GM10266 (cell line): ENCODE measurements around the gene MRPL53.

Experiments used
- DNase-seq: peaks from one replicate; pipeline ENCODE4 v3.0.0; 2012; ENCODE audit errors: extremely low spot score
- TF ChIP-seq, protein P1 (sequence below): IDR thresholded peaks from 2 replicates; pipeline ENCODE4 v1.5.1; 2012; ENCODE audit warnings: mild to moderate bottlenecking, low read depth; ENCODE audit not compliant: control insufficient read depth, insufficient read depth; ENCODE audit errors: missing control alignments

The MRPL53 gene

DNA sequence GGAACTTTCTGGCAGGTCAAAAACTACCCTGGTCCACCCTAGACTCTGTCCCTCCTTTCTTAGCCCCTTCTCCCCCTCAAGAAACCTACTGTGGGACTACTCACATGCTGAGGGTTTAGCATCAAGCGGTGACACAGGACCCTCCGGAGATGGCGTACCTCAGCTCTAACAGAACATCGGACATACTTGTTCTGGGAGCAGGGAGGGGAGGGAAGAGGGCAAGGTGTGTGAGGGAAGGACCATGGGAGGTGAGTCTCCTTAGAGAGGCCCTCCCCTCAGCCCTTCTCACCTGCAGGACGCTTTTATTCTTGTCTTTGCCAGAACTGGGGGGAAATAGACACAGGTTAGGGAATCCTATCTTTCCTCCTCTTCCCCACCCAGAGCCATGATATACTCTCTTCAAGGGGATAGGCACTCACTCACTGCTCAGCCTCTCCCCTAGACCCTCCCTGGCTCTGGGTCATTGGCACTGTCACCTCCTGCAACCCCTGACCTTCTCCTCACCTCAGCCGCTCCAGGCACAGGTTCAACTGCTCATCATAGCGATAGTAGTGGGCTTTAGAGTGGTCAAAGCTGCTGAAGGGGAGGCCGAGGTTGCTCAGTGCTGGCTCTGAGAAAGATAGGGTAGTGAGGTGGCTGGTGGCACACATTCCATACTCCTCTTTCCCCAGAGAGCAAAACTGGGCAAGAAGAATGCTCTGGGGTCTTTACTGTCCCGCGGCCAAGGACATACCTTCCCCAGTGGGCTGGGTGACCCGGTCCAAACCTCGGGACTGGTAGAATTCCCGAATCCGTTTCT is 33.2 kb upstream of the MRPL53 start:
- TF ChIP-seq, protein P1, sequence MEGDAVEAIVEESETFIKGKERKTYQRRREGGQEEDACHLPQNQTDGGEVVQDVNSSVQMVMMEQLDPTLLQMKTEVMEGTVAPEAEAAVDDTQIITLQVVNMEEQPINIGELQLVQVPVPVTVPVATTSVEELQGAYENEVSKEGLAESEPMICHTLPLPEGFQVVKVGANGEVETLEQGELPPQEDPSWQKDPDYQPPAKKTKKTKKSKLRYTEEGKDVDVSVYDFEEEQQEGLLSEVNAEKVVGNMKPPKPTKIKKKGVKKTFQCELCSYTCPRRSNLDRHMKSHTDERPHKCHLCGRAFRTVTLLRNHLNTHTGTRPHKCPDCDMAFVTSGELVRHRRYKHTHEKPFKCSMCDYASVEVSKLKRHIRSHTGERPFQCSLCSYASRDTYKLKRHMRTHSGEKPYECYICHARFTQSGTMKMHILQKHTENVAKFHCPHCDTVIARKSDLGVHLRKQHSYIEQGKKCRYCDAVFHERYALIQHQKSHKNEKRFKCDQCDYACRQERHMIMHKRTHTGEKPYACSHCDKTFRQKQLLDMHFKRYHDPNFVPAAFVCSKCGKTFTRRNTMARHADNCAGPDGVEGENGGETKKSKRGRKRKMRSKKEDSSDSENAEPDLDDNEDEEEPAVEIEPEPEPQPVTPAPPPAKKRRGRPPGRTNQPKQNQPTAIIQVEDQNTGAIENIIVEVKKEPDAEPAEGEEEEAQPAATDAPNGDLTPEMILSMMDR = no peak
- DNase-seq = no peak

DNA sequence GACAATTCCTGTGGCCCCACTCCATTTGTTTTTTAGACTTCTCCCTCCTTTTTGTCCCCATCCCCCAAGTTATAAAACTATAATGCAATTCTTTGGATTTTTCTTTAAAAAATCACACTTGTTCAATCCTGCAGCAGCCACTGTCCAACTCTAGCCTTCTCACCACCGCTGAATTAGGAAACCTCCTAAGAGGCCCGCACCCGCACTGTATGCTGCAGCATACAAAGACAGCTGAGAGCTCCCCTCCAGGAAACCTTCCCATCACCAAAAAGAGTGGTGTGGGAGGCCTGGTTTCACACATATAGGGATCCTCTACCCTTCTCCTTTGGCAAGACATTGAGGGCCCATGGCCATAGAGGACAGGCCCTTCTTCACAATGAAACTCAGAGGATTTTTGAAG is 32.1 kb upstream of the MRPL53 start:
- TF ChIP-seq, protein P1 = no peak

DNA sequence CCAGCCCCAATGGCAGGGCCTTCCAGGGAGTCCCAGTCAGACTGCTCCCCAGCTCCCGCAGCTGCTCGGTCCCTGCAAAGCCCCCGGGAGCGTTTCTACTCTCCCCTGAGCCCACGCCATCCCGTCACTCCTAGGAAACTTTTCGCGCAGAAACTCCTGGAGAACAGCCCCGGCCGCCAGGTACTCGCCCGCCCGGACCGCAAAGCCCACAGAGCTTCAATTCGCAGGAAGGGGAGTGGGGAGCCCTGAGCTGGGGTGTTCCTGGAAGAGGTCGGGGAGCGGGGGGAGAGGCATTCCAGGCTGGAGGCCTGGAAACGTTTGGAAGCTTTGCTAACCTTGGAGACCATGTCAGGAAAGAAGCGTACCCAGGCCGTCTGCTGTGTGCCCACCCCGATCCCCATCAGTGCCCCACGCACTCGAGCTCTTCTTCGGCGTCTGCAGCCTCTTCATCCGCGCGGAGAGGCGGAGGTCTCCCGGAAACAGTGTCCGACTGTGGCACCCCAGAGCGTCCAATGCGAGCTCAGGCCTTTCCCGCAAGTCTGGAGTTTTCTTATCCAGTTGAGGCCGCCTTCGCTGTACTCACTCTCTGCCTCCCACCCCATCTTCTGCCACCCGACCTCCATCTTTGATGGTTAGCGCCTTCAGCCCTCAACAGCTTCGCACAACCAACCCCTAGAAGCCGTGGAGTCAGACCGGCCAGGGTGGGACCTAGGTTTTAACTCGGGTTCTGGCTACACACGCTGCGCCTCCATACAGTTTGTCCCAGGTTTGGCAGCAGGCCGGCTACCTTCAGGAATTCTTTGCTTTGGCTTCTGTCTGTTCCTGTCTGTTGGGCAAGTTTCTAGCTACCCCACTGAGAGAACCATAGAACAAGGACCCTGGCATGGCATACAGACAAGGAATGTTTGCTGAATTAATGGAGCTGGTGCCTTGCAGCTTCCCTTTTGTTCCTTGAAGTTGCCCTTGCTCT is 31.3 kb upstream of the MRPL53 start:
- no peak for DNase-seq
- TF ChIP-seq, protein P1 = no peak

More for the DNA sequence above, 32.1 kb upstream of the MRPL53 start:
- no peak for DNase-seq

DNA sequence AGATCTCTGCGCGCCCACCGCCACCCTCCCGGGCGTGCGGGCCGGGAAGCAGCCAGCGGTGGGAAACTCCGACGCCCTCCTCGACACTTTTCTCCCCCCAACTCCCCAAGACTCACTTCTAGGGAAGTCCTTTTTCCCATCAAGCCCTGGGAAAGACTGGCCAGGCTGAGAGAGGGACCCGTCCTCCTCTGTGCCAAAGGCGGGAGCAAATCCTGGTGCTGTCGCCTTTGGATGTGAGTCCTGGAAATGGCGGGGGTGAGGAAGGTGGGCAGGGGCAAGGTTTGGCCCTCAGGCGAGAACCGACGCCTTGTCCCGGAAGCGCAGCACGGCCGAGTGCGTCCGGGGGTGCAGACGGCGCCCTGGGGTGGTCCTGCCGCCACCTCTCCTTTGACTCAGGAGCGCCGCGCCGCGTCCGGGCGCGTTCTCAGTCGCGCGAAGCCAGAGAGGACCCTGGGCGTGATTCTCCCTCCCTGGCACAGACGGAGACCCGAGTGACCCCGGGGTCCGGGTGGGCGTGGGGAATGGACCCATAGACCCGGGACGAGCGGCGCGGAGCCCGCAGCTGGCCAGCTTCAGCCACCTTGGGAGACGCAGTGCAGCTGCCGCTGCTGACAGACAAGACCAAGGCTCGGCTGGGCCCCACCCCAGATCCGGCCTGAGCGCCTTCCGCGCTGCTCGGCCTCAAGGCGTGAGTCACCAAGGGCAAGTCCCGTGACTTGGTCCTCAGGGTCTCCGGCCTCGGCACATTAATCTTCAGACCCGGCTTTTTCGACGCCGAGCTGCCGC is 30.4 kb upstream of the MRPL53 start:
- TF ChIP-seq, protein P1 = peak; percentile 68
- peak; percentile 80 for DNase-seq

DNA sequence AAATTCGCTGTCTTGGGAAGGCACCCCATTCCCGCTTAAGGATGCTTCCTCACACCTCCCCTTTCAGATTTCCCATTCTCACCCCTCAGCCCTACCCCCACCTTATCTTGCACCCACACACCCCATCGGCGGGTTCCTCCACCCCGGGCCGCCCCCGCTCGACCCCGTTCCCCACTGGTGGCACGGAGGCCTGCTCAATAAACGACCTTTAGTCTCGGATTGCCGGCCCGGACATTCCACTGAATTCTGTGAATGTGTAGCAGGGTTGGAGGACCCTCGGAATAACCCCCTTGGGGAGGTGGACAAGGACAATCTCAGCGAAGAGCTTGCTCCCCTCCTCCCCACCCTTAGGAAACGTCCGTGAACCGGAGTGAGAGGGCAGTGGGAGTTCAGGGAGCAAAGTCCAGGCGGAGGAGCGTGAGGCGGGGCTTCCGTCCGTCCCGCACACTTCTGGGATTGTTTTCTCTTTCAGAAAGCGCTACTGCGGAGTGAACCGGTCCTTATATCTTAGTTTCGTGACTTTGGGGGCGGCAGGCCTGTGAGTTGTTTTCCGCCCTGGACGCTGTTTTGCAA is 29.8 kb upstream of the MRPL53 start:
- TF ChIP-seq, protein P1 = no peak
- peak; percentile 32 for DNase-seq

DNA sequence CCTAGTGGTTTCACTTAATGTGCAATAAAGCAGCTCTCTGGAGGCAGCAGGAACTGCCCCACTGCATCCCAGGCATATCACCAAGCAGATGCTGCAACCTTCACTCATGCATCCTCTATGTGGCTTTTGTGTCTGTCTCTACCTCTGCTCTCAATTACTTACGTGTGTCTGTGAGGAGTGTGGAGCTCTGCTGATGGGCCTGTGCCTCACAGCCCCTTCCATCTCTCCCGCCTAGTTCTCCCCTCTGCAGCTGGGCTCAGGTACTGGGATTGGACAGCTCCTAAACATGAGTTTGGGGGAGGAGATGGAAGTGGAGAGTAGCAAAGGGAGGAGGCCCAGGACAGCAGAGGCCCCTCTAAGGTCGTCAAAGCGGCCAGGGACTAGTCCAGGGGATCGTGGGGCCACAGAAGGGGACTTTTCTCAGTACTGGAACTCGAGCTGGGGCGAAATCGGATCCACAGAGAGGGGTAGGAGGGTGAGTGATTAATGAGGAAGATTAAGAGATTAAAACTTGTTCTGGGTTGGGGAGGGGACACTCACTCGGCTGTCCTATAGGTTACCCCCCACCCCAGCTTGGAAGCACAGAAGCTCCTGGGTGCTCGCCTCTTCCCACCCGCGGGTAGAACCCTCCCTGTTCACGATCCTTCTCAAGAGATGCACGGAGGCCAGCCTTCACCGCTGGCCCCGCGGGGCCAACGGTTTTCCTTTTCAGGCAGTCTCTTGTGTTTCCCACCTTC is 29.0 kb upstream of the MRPL53 start:
- DNase-seq = no peak
- TF ChIP-seq, protein P1 = no peak
